ENCODE measurements around the gene THAP8.
A peak's percentile ranks its signal among the peaks of the same experiment; 100 is the strongest.

The THAP8 gene

DNA sequence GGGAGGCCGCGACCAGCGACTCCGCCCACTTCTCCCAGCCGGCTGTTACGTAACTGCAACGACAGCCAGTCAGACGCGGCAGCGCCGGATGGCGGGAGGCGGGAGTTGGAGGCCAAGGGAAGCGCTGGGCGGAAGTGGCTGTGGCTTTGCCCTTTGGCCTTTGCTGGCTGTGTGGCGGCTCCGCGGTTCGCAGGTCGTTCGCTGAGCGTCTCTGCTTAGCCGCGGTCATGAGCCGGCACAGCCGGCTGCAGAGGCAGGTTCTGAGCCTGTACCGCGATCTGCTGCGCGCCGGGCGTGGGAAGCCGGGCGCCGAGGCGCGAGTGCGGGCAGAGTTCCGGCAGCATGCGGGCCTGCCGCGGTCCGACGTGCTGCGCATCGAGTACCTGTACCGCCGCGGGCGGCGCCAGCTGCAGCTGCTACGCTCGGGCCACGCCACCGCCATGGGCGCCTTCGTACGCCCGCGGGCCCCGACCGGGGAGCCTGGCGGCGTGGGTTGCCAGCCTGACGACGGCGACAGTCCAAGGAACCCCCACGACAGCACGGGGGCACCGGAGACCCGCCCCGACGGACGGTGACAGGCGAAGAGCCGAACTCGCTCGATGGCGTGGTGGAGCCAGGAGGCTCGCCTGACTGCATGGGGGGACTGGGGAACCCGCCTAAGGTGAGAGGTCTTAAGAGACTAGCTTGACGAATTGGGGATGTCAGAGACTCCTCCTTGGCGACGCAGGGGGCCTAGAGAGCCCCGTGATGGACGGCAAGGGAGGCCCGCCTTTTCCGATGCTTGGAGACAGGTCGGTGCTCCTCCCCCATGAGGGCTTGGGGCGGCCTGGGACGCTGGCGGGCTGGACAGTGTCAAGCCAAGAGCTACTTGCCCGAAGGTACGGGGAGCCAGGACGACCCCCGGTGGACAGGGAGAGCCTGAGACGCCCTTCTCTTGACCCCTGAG lies 58.8 kb downstream of the THAP8 start, which contains the start of gene SDHAF1:
Gene SDHAF1, plus strand, starts transcription at position 141 of the 946 bp plus-strand sequence. Its CDS starts 87 bp downstream, at position 228.
- peak; percentile 63 to 71 for DNase-seq (ENCODE audit: low read depth in 2 of 2)

DNA sequence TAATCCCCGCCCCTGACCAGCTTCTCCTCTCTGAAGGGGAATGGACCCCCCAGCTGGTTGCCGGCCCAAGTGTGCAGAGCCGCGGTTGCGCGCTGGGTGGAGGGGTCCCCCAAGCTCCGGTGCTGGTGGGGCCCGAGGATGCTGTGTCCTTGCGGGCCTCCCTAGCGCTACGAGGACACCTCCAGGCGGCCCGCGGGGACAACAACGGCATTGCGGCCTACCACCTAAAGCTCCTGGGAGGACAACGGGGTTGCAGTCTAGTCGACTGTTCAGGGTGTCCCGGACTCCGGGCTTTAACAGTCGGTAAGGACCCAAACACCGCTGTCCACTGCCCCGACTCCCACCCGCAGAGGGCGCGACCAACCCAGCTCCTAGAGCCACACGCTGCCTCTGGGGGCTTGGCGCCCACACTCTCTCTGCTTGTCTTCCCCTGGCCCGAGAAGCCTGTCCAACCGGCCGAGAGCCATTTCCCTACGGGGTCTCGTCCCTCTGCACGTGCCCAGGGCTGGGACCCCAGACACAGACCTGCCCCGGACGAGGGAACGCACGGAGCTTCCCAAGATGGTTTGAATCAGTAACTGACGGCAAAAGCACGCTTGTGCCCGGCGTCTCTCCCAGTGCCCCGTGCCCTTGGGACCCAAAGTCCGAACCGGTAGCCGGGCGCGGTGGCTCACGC lies 60.0 kb downstream of the THAP8 start:
- no peak for DNase-seq (ENCODE audit: low read depth in 2 of 2)

- DNase-seq (ENCODE audit: low read depth in 2 of 2) = no peak
Measured at GRCh38 chr19:35992907-35993765, 60.9 kb downstream of the THAP8 start.

DNA sequence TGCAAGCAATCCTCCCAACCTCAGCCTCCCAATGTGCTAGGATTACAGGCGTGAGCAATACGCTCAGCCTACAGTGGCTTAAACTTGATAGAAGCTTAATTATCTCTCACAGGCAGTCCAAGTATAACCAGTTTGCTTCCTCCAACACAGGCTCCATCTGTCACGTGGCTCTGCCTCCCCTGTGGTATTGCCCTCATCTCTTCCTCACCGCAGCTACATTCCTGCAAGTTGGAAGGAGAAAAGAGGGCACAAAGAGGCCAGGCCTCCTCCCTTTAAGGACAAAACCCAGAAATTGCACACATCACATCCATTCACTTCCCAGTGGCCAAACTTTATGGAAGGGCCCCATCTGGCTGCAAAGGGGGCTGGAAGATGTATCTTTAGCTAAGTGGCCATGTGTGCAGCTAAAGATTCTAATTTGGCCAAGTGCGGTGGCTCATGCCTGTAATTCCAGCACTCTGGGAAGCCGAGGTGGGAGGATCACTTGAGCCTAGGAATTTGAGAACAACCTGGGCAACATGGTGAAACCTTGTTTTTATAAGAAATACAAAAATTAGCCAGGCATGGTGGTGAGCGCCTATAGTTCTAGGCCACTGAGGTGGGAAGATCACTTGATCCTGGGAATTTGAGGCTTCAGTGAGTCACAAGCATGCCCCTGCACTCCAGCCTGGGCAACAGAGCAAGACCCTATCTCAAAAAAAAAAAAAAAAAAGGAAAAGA lies 62.2 kb downstream of the THAP8 start:
- no peak for DNase-seq (ENCODE audit: low read depth in 2 of 2)

DNA sequence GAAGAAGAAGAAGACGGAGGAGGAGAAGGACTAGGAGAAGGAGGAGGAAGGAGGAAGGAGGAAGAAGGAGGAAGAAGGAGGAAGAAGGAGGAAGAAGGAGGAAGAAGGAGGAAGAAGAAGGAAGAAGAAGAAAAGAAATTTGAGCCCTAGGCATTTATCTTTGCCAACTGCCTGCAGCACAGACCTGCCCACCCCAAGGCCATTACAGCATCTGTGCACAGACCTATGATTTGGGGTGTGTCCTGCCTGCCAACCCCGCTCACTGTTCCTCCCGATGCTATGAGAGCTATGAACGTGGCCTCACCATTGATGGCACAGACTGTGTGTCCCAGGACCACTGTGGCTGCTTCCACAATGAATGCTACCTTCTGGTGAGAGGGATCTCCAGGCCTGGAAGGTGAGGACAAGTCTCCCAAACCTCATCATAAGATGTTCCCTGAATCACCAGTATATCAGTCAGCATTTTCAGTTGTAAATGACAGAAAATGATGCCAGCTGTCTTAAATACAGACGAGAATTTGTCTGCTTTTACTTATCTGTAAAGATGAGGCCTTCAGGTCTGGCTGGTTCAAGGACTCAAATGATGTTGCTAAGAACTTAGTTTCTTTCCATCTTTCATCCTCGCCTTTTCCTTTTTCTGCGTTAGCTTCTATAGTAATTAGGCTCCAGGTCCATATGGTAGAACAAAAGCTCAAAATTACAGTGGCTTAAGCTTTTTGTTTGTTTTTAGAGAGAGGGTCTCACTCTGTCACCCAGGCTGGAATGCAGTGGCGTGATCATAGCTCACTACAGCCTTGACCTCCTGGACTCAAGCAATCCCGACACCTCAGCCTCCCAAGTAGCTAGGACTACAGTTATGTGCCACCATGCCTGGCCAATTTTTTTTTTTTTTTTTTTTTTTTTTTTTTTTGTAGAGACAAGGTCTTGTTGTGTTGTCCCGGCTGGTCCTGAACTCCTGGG lies 63.0 kb downstream of the THAP8 start:
- no peak for DNase-seq (ENCODE audit: low read depth in 2 of 2)

- DNase-seq (ENCODE audit: low read depth in 2 of 2) = no peak
Measured at GRCh38 chr19:35990156-35990555, 63.9 kb downstream of the THAP8 start.

- DNase-seq (ENCODE audit: low read depth in 2 of 2) = no peak
Measured at GRCh38 chr19:35988824-35989223, 65.3 kb downstream of the THAP8 start.

- no peak for DNase-seq (ENCODE audit: low read depth in 2 of 2)
Measured at GRCh38 chr19:35987571-35987896, 66.6 kb downstream of the THAP8 start.

DNA sequence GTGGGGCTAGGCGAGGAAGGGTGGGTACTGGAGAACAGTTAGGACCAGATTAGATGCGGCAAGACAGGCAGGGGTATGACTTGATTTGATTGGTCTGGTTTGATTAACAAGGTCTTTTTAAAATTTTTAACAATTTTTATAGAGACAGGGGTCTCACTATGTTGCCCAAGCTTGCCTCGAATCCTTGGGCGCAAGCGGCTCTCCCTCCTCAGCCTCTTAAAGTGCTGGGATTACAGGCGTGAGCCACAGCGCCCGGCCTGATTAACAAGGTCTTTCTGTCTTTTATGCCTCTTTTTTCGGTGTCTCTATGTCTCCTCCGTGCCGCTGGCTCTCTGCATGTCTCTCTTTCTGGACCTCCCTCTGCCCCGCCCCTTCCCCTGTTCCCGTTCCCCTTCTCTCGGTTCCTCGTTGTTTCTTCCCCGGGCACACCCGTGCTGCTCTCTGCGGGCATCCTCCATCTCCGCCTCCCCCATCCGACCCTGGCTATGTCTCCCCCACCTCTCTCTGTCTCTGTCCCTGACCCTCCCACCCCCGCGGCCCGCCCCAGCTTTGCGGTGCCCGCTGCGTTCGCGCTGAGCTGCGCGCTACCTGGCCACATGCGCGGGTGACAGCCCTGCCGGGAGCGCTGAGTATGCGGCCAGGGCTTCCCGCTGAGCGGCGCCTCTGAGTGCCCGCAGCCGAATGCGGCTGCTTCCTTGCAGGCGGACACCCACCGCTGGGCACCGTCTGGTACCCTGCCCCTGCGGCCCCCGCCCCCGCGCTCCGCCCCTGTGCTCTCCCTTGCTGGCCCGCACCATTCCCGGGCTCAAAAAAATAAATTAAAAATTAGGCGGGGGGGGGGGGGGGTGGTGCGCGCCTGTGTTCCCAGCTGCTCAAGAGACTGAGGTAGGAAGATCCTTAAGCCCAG lies 67.2 kb downstream of the THAP8 start:
- no peak for DNase-seq (ENCODE audit: low read depth in 2 of 2)

DNA sequence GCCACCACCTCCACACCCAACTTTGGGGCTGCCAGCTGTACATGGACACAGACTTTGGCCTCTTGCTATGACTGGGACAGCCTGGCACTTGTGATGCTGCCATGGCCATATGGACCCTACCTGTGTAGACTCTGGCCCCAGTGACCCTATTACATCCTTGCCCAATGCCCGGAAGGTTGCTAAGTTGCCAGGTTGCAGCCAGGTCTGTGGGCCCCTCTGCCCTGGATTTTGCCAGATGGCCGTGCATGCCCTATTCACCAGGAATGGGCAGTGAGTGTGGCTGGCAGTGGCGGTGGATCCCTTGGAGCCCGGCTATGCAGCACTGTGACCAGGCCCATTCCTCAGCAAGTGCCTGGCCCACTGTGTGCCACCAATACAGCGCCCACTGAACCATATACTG lies 68.0 kb downstream of the THAP8 start:
- no peak for DNase-seq (ENCODE audit: low read depth in 2 of 2)

All from fibroblast of skin of left quadriceps (primary cell).